Measurements from ENCODE around the gene XG. TPM values are rescaled to one million over a fixed set of nuclear protein-coding genes. Genes with fewer than 3 reads are reported as not detected.

XG gene
- polyA plus RNA-seq, 1 experiment = 0.06 TPM

- no peak for TF ChIP-seq CTCF (IDR thresholded peaks at IDR 0.05; ENCODE audit: insufficient read depth, low read depth, low read length)
- DNase-seq (ENCODE audit: low read depth) = no peak
- ChIA-PET POLR2A (no interaction called here), CTCF (no interaction called here)
- Histone ChIP-seq H3K4me3 (ENCODE audit: low read depth, low read length) (no peak overlapping the region), H3K27me3 (ENCODE audit: control insufficient read depth, insufficient read depth, low read length) (no peaks in the 10 kb centered on the region), H3K36me3 (ENCODE audit: control insufficient read depth, insufficient read depth, low read length) (no peaks in the 10 kb centered on the region)
Observed at GRCh38 chrX:2855761-2856160, 103.9 kb downstream of the XG start.

- POLR2A ChIA-PET = no interaction called here
- CTCF ChIA-PET = no interaction called here
- H3K36me3 ChIP-seq (ENCODE audit: control insufficient read depth, insufficient read depth, low read length) = no peaks in the 10 kb centered on the region
- DNase-seq (ENCODE audit: low read depth) = no peak
- no peaks in the 10 kb centered on the region for H3K27me3 ChIP-seq (ENCODE audit: control insufficient read depth, insufficient read depth, low read length)
- TF ChIP-seq CTCF (IDR thresholded peaks at IDR 0.05; ENCODE audit: insufficient read depth, low read depth, low read length) = no peak
- no peak overlapping the region for H3K4me3 ChIP-seq (ENCODE audit: low read depth, low read length)
Observed at GRCh38 chrX:2857566-2857965, 105.7 kb downstream of the XG start.

GRCh38 chrX:2859197-2859797 lies 107.5 kb downstream of the XG start:
- no peak for DNase-seq (ENCODE audit: low read depth)
- Histone ChIP-seq H3K27me3 (ENCODE audit: control insufficient read depth, insufficient read depth, low read length) (no peaks in the 10 kb centered on the region), H3K36me3 (ENCODE audit: control insufficient read depth, insufficient read depth, low read length) (no peaks in the 10 kb centered on the region), H3K4me3 (ENCODE audit: low read depth, low read length) (no peak overlapping the region)
- POLR2A ChIA-PET = no interaction called here
- CTCF ChIA-PET = no interaction called here
- TF ChIP-seq CTCF (IDR thresholded peaks at IDR 0.05; ENCODE audit: insufficient read depth, low read depth, low read length) = no peak

- no peak for DNase-seq (ENCODE audit: low read depth)
- ChIA-PET POLR2A (no interaction called here), CTCF (no interaction called here)
- no peak for TF ChIP-seq CTCF (IDR thresholded peaks at IDR 0.05; ENCODE audit: insufficient read depth, low read depth, low read length)
- H3K4me3 ChIP-seq (ENCODE audit: low read depth, low read length) = no peak overlapping the region
- no peaks in the 10 kb centered on the region for H3K27me3 ChIP-seq (ENCODE audit: control insufficient read depth, insufficient read depth, low read length)
- H3K36me3 ChIP-seq (ENCODE audit: control insufficient read depth, insufficient read depth, low read length) = no peaks in the 10 kb centered on the region
Observed at GRCh38 chrX:2862404-2862803, 110.6 kb downstream of the XG start.

GRCh38 chrX:2863646-2864045 lies 111.8 kb downstream of the XG start:
- no peaks in the 10 kb centered on the region for H3K36me3 ChIP-seq (ENCODE audit: control insufficient read depth, insufficient read depth, low read length)
- POLR2A ChIA-PET = no interaction called here
- TF ChIP-seq CTCF (IDR thresholded peaks at IDR 0.05; ENCODE audit: insufficient read depth, low read depth, low read length) = no peak
- CTCF ChIA-PET = no interaction called here
- no peaks in the 10 kb centered on the region for H3K27me3 ChIP-seq (ENCODE audit: control insufficient read depth, insufficient read depth, low read length)
- DNase-seq (ENCODE audit: low read depth) = no peak
- H3K4me3 ChIP-seq (ENCODE audit: low read depth, low read length) = no peak overlapping the region

Other genes with a start within 250 kb of the XG start
- gene CD99, start 60.7 kb upstream of the XG start, polyA plus RNA-seq (2011; rRNA removed) = 434 and 479 TPM in 2 replicates
- gene GYG2, start 76.9 kb downstream of the XG start, polyA plus RNA-seq (2011; rRNA removed) = 6.5 and 9.3 TPM in 2 replicates
- gene ARSD, start 177.3 kb downstream of the XG start, polyA plus RNA-seq (2011; rRNA removed) = 12.0 and 12.6 TPM in 2 replicates